Measurements from ENCODE around the gene MAPRE3. TPM values are rescaled to one million over a fixed set of nuclear protein-coding genes. Genes with fewer than 3 reads are reported as not detected.

The MAPRE3 gene
- total RNA-seq, 2 donors from 2014 or later = 3.4 to 4.2 TPM

DNA sequence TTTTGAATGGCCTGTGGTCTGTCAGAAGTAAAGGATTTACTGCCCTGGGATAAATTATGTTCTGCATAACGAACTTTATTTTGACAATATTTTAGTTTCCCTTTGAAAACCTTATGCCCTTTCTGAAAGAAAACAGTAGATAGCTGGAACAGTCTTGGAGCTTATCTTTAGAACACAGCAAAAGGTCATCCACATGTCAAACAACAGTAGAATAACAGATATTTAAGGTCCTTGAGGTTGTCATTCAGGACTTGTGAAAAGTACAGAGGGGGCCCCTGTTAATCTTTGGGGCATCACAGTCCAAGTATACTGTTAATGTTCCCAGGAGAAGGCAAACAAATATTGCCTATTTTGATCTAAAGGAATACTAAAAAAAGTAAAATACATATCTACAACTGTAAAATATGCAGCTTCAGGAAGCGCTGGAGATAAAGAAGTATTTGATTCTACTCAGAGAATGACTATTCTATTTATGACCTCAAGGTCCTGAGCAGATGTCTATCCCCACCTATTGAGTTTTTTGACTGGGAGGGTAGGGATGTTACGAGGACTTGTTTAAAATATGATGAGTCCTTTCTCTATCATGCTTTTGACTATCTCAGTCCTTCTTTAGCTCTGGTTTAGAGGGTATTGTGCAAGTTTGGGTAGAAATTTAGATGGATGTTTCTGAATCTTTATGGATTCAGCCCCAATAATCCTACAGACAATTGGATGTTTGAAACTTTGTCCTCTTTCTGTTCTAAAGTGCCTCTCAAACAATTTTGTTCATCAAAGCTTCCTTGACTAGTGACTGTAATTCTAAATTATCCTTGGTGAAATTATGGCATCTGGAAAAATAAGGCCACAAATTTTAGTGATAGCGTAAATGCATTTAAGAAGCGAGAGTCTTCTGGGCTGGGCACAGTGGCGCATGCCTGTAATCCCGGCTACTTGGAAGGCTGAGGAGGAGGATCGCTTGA is 37.3 kb downstream of the MAPRE3 start:
- H3K9me3 Mint-ChIP-seq = no peaks in the 10 kb centered on the region
- ATAC-seq (replicated peaks) = no peak

GRCh38 chr2:27008678-27009077 is 38.2 kb downstream of the MAPRE3 start:
- Mint-ChIP-seq H3K27me3 (no peaks in the 10 kb centered on the region), H3K4me1 (peaks cover 3% of the 10 kb centered on the region), H3K4me3 (no peak overlapping the region), H3K27ac (no peak overlapping the region), H3K36me3 (ENCODE audit: low read depth) (no peaks in the 10 kb centered on the region), H3K9me3 (no peaks in the 10 kb centered on the region)
- no peak for ATAC-seq (replicated peaks)

More for the DNA sequence above, 37.3 kb downstream of the MAPRE3 start:
- Mint-ChIP-seq H3K36me3 (ENCODE audit: low read depth) (no peaks in the 10 kb centered on the region), H3K27ac (no peak overlapping the region), H3K4me3 (no peak overlapping the region), H3K27me3 (no peaks in the 10 kb centered on the region), H3K4me1 (peaks cover 3% of the 10 kb centered on the region)

- Mint-ChIP-seq H3K4me1 (peaks cover 3% of the 10 kb centered on the region), H3K9me3 (no peaks in the 10 kb centered on the region), H3K36me3 (ENCODE audit: low read depth) (no peaks in the 10 kb centered on the region), H3K27me3 (no peaks in the 10 kb centered on the region), H3K27ac (no peak overlapping the region), H3K4me3 (no peak overlapping the region)
- ATAC-seq (replicated peaks) = no peak
Observed at GRCh38 chr2:27009083-27009482, 38.6 kb downstream of the MAPRE3 start.

DNA sequence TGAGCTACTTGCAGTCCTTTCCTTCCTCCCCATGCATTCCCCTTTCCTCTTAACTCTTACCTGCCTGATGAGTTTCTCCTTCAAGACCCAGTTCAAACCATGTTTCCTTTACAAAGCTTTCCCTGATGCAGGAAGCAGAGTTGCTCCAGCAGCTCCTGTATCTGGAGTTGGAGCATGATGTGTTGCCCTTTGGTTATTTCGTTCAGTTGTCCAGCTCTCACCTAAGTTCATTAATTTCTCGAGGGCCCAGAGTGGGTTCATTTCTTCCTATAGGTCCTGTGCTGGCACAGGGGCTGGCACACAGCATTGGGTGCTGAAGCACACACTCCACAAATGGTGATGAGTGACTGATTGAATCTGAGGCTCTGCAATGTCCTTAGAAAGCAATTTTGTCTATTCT is 39.3 kb downstream of the MAPRE3 start:
- H3K27me3 Mint-ChIP-seq = no peaks in the 10 kb centered on the region
- H3K9me3 Mint-ChIP-seq = no peaks in the 10 kb centered on the region
- peaks cover 3% of the 10 kb centered on the region for H3K4me1 Mint-ChIP-seq
- H3K4me3 Mint-ChIP-seq = no peak overlapping the region
- H3K36me3 Mint-ChIP-seq (ENCODE audit: low read depth) = no peaks in the 10 kb centered on the region
- no peak overlapping the region for H3K27ac Mint-ChIP-seq
- ATAC-seq (replicated peaks) = no peak

GRCh38 chr2:27010139-27010538 is 39.7 kb downstream of the MAPRE3 start:
- ATAC-seq (replicated peaks) = no peak
- Mint-ChIP-seq H3K9me3 (no peaks in the 10 kb centered on the region), H3K4me3 (no peak overlapping the region), H3K27ac (no peak overlapping the region), H3K27me3 (no peaks in the 10 kb centered on the region), H3K36me3 (ENCODE audit: low read depth) (no peaks in the 10 kb centered on the region), H3K4me1 (peaks cover 3% of the 10 kb centered on the region)

- Mint-ChIP-seq H3K27me3 (no peaks in the 10 kb centered on the region), H3K27ac (no peak overlapping the region)
Observed at GRCh38 chr2:27013738-27014137, 43.3 kb downstream of the MAPRE3 start.

GRCh38 chr2:27014771-27015433 is 44.5 kb downstream of the MAPRE3 start:
- Mint-ChIP-seq H3K9me3 (no peaks in the 10 kb centered on the region), H3K4me3 (no peak overlapping the region), H3K4me1 (peaks cover 3% of the 10 kb centered on the region), H3K36me3 (ENCODE audit: low read depth) (no peaks in the 10 kb centered on the region), H3K27me3 (no peaks in the 10 kb centered on the region), H3K27ac (no peak overlapping the region)
- no peak for ATAC-seq (replicated peaks)

More at GRCh38 chr2:27013738-27014137, 43.3 kb downstream of the MAPRE3 start:
- no peaks in the 10 kb centered on the region for H3K36me3 Mint-ChIP-seq (ENCODE audit: low read depth)
- H3K9me3 Mint-ChIP-seq = no peaks in the 10 kb centered on the region
- no peak overlapping the region for H3K4me3 Mint-ChIP-seq
- ATAC-seq (replicated peaks) = no peak
- peaks cover 3% of the 10 kb centered on the region for H3K4me1 Mint-ChIP-seq

DNA sequence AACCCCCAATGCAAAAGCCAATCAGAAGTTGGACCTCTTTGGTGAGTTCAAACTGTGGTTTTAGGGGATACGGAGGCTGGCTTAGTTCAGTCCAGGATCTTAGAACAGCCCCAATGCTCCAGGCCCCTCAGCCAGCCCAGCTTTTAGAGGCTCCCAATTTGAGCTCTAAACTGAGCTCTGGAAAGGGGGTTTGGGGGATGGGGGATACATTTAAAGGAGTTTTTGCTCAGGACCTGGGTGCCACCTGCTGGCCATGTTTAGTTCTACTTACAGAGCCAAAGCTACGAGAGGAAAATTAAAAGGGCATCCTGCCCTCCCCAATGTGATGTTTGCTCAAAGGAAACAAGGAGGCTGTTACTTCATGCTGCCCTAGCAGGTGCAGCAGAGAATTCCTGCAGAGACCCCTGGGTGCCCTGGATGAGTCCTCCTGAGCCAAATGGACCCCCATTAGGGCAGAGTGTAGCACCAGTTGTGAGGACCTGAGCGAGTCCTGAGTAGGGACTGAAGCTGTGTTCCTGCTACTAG is 46.4 kb downstream of the MAPRE3 start:
- no peak for ATAC-seq (replicated peaks)
- Mint-ChIP-seq H3K4me3 (no peak overlapping the region), H3K4me1 (no peaks in the 10 kb centered on the region), H3K27me3 (no peaks in the 10 kb centered on the region), H3K27ac (no peak overlapping the region), H3K36me3 (ENCODE audit: low read depth) (no peaks in the 10 kb centered on the region), H3K9me3 (no peaks in the 10 kb centered on the region)

GRCh38 chr2:27018142-27018541 is 47.7 kb downstream of the MAPRE3 start:
- no peaks in the 10 kb centered on the region for H3K9me3 Mint-ChIP-seq
- ATAC-seq (replicated peaks) = no peak
- no peak overlapping the region for H3K27ac Mint-ChIP-seq
- peaks cover 5% of the 10 kb centered on the region for H3K4me1 Mint-ChIP-seq
- no peak overlapping the region for H3K4me3 Mint-ChIP-seq
- H3K27me3 Mint-ChIP-seq = no peaks in the 10 kb centered on the region
- H3K36me3 Mint-ChIP-seq (ENCODE audit: low read depth) = no peaks in the 10 kb centered on the region

DNA sequence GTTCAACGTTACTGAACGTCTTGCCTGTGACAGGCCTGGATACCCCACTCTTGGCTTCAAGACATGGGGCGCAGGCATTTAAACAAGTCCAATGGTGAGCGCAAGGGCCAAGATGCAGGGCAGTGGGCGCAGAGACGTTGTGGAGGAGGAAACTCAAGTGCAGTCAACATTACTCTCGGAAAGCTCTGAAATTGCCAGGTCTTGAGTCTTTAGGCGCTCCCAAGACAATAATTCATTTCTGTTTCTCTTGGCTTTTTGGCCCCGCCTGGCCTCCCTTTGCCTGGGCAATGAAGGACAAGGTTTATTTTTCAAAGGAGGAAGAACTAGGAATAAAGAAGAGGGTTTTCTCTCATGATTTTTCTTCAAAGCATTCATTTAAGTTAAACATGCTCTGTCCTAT is 49.0 kb downstream of the MAPRE3 start:
- no peak overlapping the region for H3K4me3 Mint-ChIP-seq
- H3K9me3 Mint-ChIP-seq = no peaks in the 10 kb centered on the region
- no peak overlapping the region for H3K27ac Mint-ChIP-seq
- H3K27me3 Mint-ChIP-seq = no peaks in the 10 kb centered on the region
- peaks cover 5% of the 10 kb centered on the region for H3K4me1 Mint-ChIP-seq
- H3K36me3 Mint-ChIP-seq (ENCODE audit: low read depth) = peaks cover 8% of the 10 kb centered on the region
- ATAC-seq (replicated peaks) = no peak

DNA sequence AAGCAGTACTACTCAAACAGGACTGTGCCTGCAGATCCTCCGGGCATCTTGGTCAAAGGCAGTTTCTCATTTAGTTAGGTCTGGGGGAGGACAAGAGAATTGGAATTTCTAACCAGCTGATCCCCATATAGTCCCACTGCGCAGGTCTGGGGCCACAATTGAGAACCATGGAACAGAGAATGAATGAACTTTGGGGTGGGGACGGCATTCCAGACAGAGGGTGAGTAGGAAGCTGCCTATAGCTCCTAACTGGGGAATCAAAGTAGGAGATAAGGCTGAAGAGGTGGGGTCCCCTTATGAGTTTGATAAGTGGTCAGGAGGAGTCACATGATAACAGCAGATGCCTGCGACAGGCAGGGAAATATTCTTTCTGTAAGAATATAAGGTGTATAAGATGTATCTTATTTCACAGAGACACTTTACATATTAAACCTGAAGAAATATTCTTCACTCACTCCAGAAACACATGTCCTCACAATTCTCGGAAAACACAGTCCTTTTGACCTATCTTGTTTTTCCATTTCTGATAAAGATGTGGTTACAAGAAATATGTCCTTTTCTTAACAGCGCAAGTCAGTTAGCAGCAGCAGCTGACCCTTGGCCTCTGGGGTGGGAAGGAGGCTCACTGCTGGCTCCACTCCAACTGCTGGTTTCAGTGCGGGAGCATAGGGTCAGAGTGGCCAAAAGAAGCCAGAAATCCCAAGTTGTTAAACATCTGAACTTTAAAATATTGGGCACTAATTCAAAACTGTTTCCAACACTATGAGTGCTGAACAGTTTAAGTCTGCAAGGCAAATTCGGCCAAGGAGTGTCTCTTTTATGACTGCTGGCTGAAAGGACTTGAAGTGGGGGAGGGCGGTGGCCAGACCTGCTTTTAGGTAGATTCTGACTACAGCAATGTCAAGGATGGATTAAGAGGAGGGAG is 49.8 kb downstream of the MAPRE3 start:
- no peak for ATAC-seq (replicated peaks)
- Mint-ChIP-seq H3K4me3 (no peak overlapping the region), H3K36me3 (ENCODE audit: low read depth) (peaks cover 8% of the 10 kb centered on the region), H3K27me3 (no peaks in the 10 kb centered on the region), H3K4me1 (peaks cover 5% of the 10 kb centered on the region), H3K27ac (no peak overlapping the region), H3K9me3 (no peaks in the 10 kb centered on the region)

- Mint-ChIP-seq H3K27me3 (no peaks in the 10 kb centered on the region), H3K4me3 (no peak overlapping the region), H3K36me3 (ENCODE audit: low read depth) (peaks cover 8% of the 10 kb centered on the region), H3K4me1 (peaks cover 5% of the 10 kb centered on the region), H3K27ac (no peak overlapping the region), H3K9me3 (no peaks in the 10 kb centered on the region)
- no peak for ATAC-seq (replicated peaks)
Observed at GRCh38 chr2:27021253-27022049, 51.0 kb downstream of the MAPRE3 start.

- Mint-ChIP-seq H3K4me1 (peaks cover 5% of the 10 kb centered on the region), H3K36me3 (ENCODE audit: low read depth) (peaks cover 15% of the 10 kb centered on the region), H3K4me3 (no peak overlapping the region), H3K27me3 (no peaks in the 10 kb centered on the region), H3K9me3 (no peaks in the 10 kb centered on the region), H3K27ac (no peak overlapping the region)
- no peak for ATAC-seq (replicated peaks)
Observed at GRCh38 chr2:27023740-27024139, 53.3 kb downstream of the MAPRE3 start.
